OCI-LY1 (cell line): ENCODE results near the gene FAM193B.

Experiments used
- EZH2 ChIP-seq: fragments of 200-600 bp; sonication (generic), shearing (Covaris generic); IDR thresholded peaks from 2 replicates; pipeline ENCODE4 v1.8.0; 2017; ENCODE audit warnings: borderline replicate concordance, mixed run types, mild to moderate bottlenecking, antibody characterized with exemption, low read length, moderate library complexity, mixed read lengths
- TF ChIP-seq, protein P1 (sequence below): fragments of 200-600 bp; sonication (generic), shearing (Covaris generic); IDR thresholded peaks from 2 replicates; pipeline ENCODE4 v1.5.1; 2017; ENCODE audit warnings: mild to moderate bottlenecking, antibody characterized with exemption, low read length, moderate library complexity, mixed read lengths

DNA sequence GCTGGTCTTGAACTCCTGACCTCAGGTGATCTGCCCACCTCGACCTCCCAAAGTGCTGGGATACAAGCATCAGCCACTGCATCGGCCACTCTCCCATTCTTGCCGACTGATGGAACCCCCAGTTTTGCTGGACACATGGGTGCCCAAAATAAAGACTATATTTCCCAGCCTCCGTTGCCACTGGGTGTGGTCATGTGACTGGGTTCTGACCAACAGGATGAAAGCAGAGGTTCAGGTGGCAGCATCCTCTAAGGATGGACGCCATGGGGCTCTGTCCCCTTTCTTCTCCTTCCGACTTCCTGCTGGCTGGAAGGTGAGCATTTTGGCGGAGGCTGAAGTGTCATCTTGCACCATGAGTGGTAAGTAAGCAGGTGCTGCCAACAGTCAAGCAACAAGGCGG, 67.2 kb downstream of the FAM193B start:
- TF ChIP-seq, protein P1, sequence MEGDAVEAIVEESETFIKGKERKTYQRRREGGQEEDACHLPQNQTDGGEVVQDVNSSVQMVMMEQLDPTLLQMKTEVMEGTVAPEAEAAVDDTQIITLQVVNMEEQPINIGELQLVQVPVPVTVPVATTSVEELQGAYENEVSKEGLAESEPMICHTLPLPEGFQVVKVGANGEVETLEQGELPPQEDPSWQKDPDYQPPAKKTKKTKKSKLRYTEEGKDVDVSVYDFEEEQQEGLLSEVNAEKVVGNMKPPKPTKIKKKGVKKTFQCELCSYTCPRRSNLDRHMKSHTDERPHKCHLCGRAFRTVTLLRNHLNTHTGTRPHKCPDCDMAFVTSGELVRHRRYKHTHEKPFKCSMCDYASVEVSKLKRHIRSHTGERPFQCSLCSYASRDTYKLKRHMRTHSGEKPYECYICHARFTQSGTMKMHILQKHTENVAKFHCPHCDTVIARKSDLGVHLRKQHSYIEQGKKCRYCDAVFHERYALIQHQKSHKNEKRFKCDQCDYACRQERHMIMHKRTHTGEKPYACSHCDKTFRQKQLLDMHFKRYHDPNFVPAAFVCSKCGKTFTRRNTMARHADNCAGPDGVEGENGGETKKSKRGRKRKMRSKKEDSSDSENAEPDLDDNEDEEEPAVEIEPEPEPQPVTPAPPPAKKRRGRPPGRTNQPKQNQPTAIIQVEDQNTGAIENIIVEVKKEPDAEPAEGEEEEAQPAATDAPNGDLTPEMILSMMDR: no peak
- no peak for TF ChIP-seq EZH2
